Loucy (cell line): Measurements from ENCODE around the gene COX17.

ENCODE experiments used
- EZH2phosphoT487 ChIP-seq: fragments of 200-600 bp; IDR thresholded peaks from 2 replicates; pipeline ENCODE4 v1.6.1; 2018; ENCODE audit warnings: antibody characterized with exemption, mild to moderate bottlenecking, moderate library complexity, borderline replicate concordance
- TF ChIP-seq, protein P1 (sequence below): fragments of 200-600 bp; sonication (generic); conservative IDR thresholded peaks from 2 replicates; pipeline ENCODE4 v1.5.1; 2014; ENCODE audit warnings: mild to moderate bottlenecking, antibody characterized with exemption, low read length

GRCh38 chr3:119660474-119661440 lies 16.4 kb downstream of the COX17 start, which contains the start of gene POPDC2:
- TF ChIP-seq, protein P1, sequence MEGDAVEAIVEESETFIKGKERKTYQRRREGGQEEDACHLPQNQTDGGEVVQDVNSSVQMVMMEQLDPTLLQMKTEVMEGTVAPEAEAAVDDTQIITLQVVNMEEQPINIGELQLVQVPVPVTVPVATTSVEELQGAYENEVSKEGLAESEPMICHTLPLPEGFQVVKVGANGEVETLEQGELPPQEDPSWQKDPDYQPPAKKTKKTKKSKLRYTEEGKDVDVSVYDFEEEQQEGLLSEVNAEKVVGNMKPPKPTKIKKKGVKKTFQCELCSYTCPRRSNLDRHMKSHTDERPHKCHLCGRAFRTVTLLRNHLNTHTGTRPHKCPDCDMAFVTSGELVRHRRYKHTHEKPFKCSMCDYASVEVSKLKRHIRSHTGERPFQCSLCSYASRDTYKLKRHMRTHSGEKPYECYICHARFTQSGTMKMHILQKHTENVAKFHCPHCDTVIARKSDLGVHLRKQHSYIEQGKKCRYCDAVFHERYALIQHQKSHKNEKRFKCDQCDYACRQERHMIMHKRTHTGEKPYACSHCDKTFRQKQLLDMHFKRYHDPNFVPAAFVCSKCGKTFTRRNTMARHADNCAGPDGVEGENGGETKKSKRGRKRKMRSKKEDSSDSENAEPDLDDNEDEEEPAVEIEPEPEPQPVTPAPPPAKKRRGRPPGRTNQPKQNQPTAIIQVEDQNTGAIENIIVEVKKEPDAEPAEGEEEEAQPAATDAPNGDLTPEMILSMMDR: no peak
- no peak for TF ChIP-seq EZH2phosphoT487
